ENCODE measurements around the gene RAB3B. TPM values are rescaled to one million over a fixed set of nuclear protein-coding genes. Genes with fewer than 3 reads are reported as not detected.

RAB3B gene
- total and polyA plus RNA-seq, 2 of the 4 experiments (the other 2 are of a cell fraction), result 33.6 to 78.5 TPM

- H3K18ac ChIP-seq (ENCODE audit: low read depth, low read length), result no peak overlapping the region
These were observed 42.0 kb downstream of the RAB3B start for GRCh38 chr1:51948491-51948915.

More at GRCh38 chr1:51948491-51948915, 42.0 kb downstream of the RAB3B start:
- no peak overlapping the region for H4K5ac ChIP-seq (ENCODE audit: low read depth, low read length)
- peak overlapping the region; percentile 27 for H3K14ac ChIP-seq (replicated peaks; ENCODE audit: low read depth, low read length)
- DNase-seq, result no peak
- H2AK9ac ChIP-seq (replicated peaks; ENCODE audit: low read depth, low read length, poor library complexity), result no peak overlapping the region
- intact Hi-C loops (cut with micrococcal nuclease) (no loop called here), in situ Hi-C loops (cut with MboI; ENCODE audit: low sequenced_read_pairs) (no loop called here), dilution Hi-C loops (cut with HindIII; ENCODE audit: low sequenced_read_pairs, unreplicated experiment) (loop anchor here (10.0 kb wide), 1 partner anchor 64 kb away; no protein-coding TSS in a partner anchor)
- CTCF ChIA-PET, result no interaction called here
- H2AK5ac ChIP-seq (ENCODE audit: low read depth, low read length), result no peak overlapping the region
- H4K20me1 ChIP-seq (ENCODE audit: insufficient read depth, low read length), result no peaks in the 10 kb centered on the region
- peaks cover 14% of the 10 kb centered on the region for H3K9me1 ChIP-seq (ENCODE audit: insufficient read depth, low read length)
- no peak overlapping the region for H3K56ac ChIP-seq (ENCODE audit: extremely low read depth, insufficient read depth, low read length)
- POLR2A ChIA-PET (ENCODE audit: unreplicated experiment), result no interaction called here
- H3K9me3 ChIP-seq (ENCODE audit: control insufficient read depth, insufficient read depth, low read length), result no peaks in the 10 kb centered on the region
- BruUV-seq (replicated peaks), result no TSS peak
- H2BK5ac ChIP-seq (ENCODE audit: low read depth, low read length, poor library complexity, severe bottlenecking), result peak overlapping the region; percentile 17
- no peak overlapping the region for H3K4me2 ChIP-seq (ENCODE audit: low read depth, low read length)
- H3K9ac ChIP-seq (ENCODE audit: low read depth, low read length), result no peak overlapping the region
- no peak overlapping the region for H2AFZ ChIP-seq (replicated peaks; ENCODE audit: low read length, poor library complexity)
- peaks cover 17% of the 10 kb centered on the region for H3K4me1 ChIP-seq (ENCODE audit: control insufficient read depth, insufficient read depth, low read length)
- H4K8ac ChIP-seq (ENCODE audit: low read depth in 2 of 2, low read length in 2 of 2), result no peak overlapping the region; a peak in 1 of 4 replicates
- H3K23ac ChIP-seq (ENCODE audit: low read depth, low read length), result no peak overlapping the region; the same call in 1 of the 2 replicates
- no peak overlapping the region for H2BK15ac ChIP-seq (ENCODE audit: low read depth, low read length)
- no peak overlapping the region for H4K91ac ChIP-seq (ENCODE audit: insufficient read depth, low read depth, low read length)
- no peak overlapping the region for H3K4ac ChIP-seq (ENCODE audit: low read depth, low read length)
- H3K36me3 ChIP-seq (ENCODE audit: control insufficient read depth, insufficient read depth, low read length), result peaks cover 10% of the 10 kb centered on the region
- H3K27me3 ChIP-seq (ENCODE audit: control insufficient read depth, insufficient read depth, low read length), result no peaks in the 10 kb centered on the region
- WGBS, 2 experiments (ENCODE audit: extremely low coverage in 2 of 2, insufficient read length in 1 of 2), result no CpG with 5 or more reads among the region's 2 CpGs
- H2BK20ac ChIP-seq (ENCODE audit: low read depth, low read length), result no peak overlapping the region
- no peak overlapping the region for H3K27ac ChIP-seq (ENCODE audit: insufficient read depth, low read length)
- no peak overlapping the region for H3K4me3 ChIP-seq (ENCODE audit: insufficient read depth, low read depth, low read length)
- TF ChIP-seq RAD21 (IDR thresholded peaks at IDR 0.05; ENCODE audit: low read length) (no peak), POLR2A (IDR thresholded peaks at IDR 0.05; ENCODE audit: low read depth, low read length) (no peak), SMC3 (IDR thresholded peaks at IDR 0.05; ENCODE audit: low read depth, low read length) (no peak), BHLHE40 (IDR thresholded peaks at IDR 0.05; ENCODE audit: low read depth, low read length) (no peak), USF2 (IDR thresholded peaks at IDR 0.05; ENCODE audit: low read depth, low read length) (no peak), CEBPB (IDR thresholded peaks at IDR 0.05; ENCODE audit: low read depth, low read length) (no peak)
- TF ChIP-seq, protein P1, sequence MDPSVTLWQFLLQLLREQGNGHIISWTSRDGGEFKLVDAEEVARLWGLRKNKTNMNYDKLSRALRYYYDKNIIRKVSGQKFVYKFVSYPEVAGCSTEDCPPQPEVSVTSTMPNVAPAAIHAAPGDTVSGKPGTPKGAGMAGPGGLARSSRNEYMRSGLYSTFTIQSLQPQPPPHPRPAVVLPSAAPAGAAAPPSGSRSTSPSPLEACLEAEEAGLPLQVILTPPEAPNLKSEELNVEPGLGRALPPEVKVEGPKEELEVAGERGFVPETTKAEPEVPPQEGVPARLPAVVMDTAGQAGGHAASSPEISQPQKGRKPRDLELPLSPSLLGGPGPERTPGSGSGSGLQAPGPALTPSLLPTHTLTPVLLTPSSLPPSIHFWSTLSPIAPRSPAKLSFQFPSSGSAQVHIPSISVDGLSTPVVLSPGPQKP (IDR thresholded peaks at IDR 0.05; ENCODE audit: borderline replicate concordance, low read depth, low read length), result no peak
- no peak; the same call in 1 of the 2 replicates for ATAC-seq (ENCODE audit: low read depth)
- H3K79me1 ChIP-seq (ENCODE audit: low read depth in 1 of 2, low read length in 2 of 2), result peaks cover 40 to 94% of the 10 kb centered on the region in 2 experiments
- H2BK120ac ChIP-seq (ENCODE audit: low read depth, low read length), result no peak overlapping the region

All from IMR-90 (cell line).